Left lobe of liver (tissue), 2 donors: ENCODE data around the gene CMIP. TPM values are rescaled to one million over a fixed set of nuclear protein-coding genes. Genes with fewer than 3 reads are reported as not detected.

Source experiments
- ATAC-seq: fragments of 200-7000 bp; cut with Tn5 transposase; one replicate; pipeline ENCODE4 v1.9.1; 2020; ENCODE audit warnings: mild to moderate bottlenecking, moderate library complexity
- DNase-seq: peaks from one replicate; pipeline ENCODE4 v3.0.0-alpha.2; 2020; ENCODE audit warnings: low spot score
- total RNA-seq: library from RNA; stranded (reverse); gene quantifications from one replicate; pipeline ENCODE4 v1.2.1, GENCODE V29; 2021
- donor health status: DM: no; HTN: no; CAD: no; lungs with moderate emphysema.
- donor health status: DM: no; HTN: yes; CAD: no.

Gene CMIP
- total RNA-seq, 1 donor from 2014 or later = 15.4 TPM

- no peak for ATAC-seq
- no peak for DNase-seq
Measured at GRCh38 chr16:81526199-81526598, 81.6 kb downstream of the CMIP start.

- ATAC-seq = no peak
- no peak for DNase-seq
Measured at GRCh38 chr16:81526935-81527334, 82.3 kb downstream of the CMIP start.

GRCh38 chr16:81527477-81528178, 83.0 kb downstream of the CMIP start:
- ATAC-seq = no peak
- no peak for DNase-seq

GRCh38 chr16:81528256-81528655, 83.6 kb downstream of the CMIP start:
- DNase-seq (no peak), ATAC-seq (no peak)

- ATAC-seq = no peak
- DNase-seq = no peak
Measured at GRCh38 chr16:81530296-81530721, 85.7 kb downstream of the CMIP start.

GRCh38 chr16:81530814-81531213, 86.2 kb downstream of the CMIP start:
- ATAC-seq (no peak), DNase-seq (no peak)

GRCh38 chr16:81531419-81531821, 86.8 kb downstream of the CMIP start:
- no peak for ATAC-seq
- DNase-seq = no peak

GRCh38 chr16:81532491-81533174, 88.0 kb downstream of the CMIP start:
- DNase-seq = peak; percentile 73
- ATAC-seq = peak; percentile 82

GRCh38 chr16:81533175-81533507, 88.5 kb downstream of the CMIP start:
- DNase-seq (no peak), ATAC-seq (no peak)

GRCh38 chr16:81535679-81536360, 91.2 kb downstream of the CMIP start:
- DNase-seq = no peak

GRCh38 chr16:81536648-81537047, 92.0 kb downstream of the CMIP start:
- DNase-seq = no peak
- no peak for ATAC-seq

More at GRCh38 chr16:81535679-81536360, 91.2 kb downstream of the CMIP start:
- ATAC-seq = no peak

GRCh38 chr16:81537721-81538561, 93.3 kb downstream of the CMIP start:
- DNase-seq (no peak), ATAC-seq (no peak)

GRCh38 chr16:81539009-81539758, 94.6 kb downstream of the CMIP start:
- ATAC-seq (no peak), DNase-seq (no peak)

GRCh38 chr16:81539759-81540472, 95.3 kb downstream of the CMIP start:
- DNase-seq = no peak

GRCh38 chr16:81541314-81541713, 96.7 kb downstream of the CMIP start:
- DNase-seq (no peak), ATAC-seq (no peak)

More at GRCh38 chr16:81539759-81540472, 95.3 kb downstream of the CMIP start:
- no peak for ATAC-seq

GRCh38 chr16:81542609-81543570, 98.3 kb downstream of the CMIP start:
- DNase-seq (no peak), ATAC-seq (peak; percentile 56)

GRCh38 chr16:81543571-81543970, 99.0 kb downstream of the CMIP start:
- DNase-seq (no peak), ATAC-seq (no peak)

GRCh38 chr16:81544261-81544660, 99.7 kb downstream of the CMIP start:
- peak; percentile 14 for ATAC-seq
- DNase-seq = no peak
